Measurements from ENCODE around the gene TMEM205.
"Not testable (repeated sequence)": the region's sequence is repeated elsewhere in the genome, so short reads cannot be mapped to it uniquely, and the experiment has no call there.

The TMEM205 gene

GRCh38 chr19:11382898-11383705 is 37.0 kb upstream of the TMEM205 start:
- Histone ChIP-seq H3K36me3 (ENCODE audit: insufficient read depth, low read length) (peaks cover 5% of the 10 kb centered on the region), H3K27me3 (ENCODE audit: insufficient read depth, low read length, poor library complexity) (no peaks in the 10 kb centered on the region), H3K4me1 (ENCODE audit: insufficient read depth, low read length) (peaks cover 28% of the 10 kb centered on the region), H3K27ac (ENCODE audit: low read length) (no peak overlapping the region), H3K9me3 (ENCODE audit: insufficient read depth, low read length, severe bottlenecking) (no peaks in the 10 kb centered on the region), H3K9ac (ENCODE audit: low read depth, low read length) (no peak overlapping the region), H4K20me1 (ENCODE audit: insufficient read depth, low read length) (no peaks in the 10 kb centered on the region), H3K4me2 (ENCODE audit: insufficient read depth, low read length) (no peak overlapping the region), H3K79me2 (ENCODE audit: insufficient read depth, low read length) (peaks cover 12% of the 10 kb centered on the region), H2AFZ (ENCODE audit: low read depth, low read length) (no peak overlapping the region), H3K4me3 (ENCODE audit: low read depth in 1 of 2, low read length in 2 of 2) (no peak overlapping the region)
- DNase-seq (no peak), ATAC-seq (ENCODE audit: insufficient read depth, low read depth) (no peak)
- no peak for TF ChIP-seq EZH2 (IDR thresholded peaks at IDR 0.05; ENCODE audit: borderline replicate concordance, low read depth, low read length, severe bottlenecking)
- TF ChIP-seq CTCF (IDR thresholded peaks at IDR 0.05; ENCODE audit: borderline replicate concordance, extremely low read depth, low read length, poor library complexity, severe bottlenecking), result peak; percentile 30

- Histone ChIP-seq H3K27ac (ENCODE audit: low read length) (peak overlapping the region; percentile 91), H2AFZ (ENCODE audit: low read depth, low read length) (peak overlapping the region; percentile 92), H3K4me1 (ENCODE audit: insufficient read depth, low read length) (peaks cover 50% of the 10 kb centered on the region), H3K4me2 (ENCODE audit: insufficient read depth, low read length) (peak overlapping the region; percentile 78), H3K36me3 (ENCODE audit: insufficient read depth, low read length) (peaks cover 15% of the 10 kb centered on the region), H3K79me2 (ENCODE audit: insufficient read depth, low read length) (peaks cover 19% of the 10 kb centered on the region), H3K9me3 (ENCODE audit: insufficient read depth, low read length, severe bottlenecking) (no peaks in the 10 kb centered on the region), H4K20me1 (ENCODE audit: insufficient read depth, low read length) (no peaks in the 10 kb centered on the region), H3K9ac (ENCODE audit: low read depth, low read length) (peak overlapping the region; percentile 74), H3K4me3 (ENCODE audit: low read depth in 1 of 2, low read length in 2 of 2) (peak overlapping the region; percentile 52 to 85), H3K27me3 (ENCODE audit: insufficient read depth, low read length, poor library complexity) (no peaks in the 10 kb centered on the region)
- TF ChIP-seq CTCF (IDR thresholded peaks at IDR 0.05; ENCODE audit: borderline replicate concordance, extremely low read depth, low read length, poor library complexity, severe bottlenecking), result peak; percentile 82
- no peak for TF ChIP-seq EZH2 (IDR thresholded peaks at IDR 0.05; ENCODE audit: borderline replicate concordance, low read depth, low read length, severe bottlenecking)
- DNase-seq (peak; percentile 97), ATAC-seq (ENCODE audit: insufficient read depth, low read depth) (peak; percentile 95)
Observed at GRCh38 chr19:11380653-11381537, 34.8 kb upstream of the TMEM205 start.

DNA sequence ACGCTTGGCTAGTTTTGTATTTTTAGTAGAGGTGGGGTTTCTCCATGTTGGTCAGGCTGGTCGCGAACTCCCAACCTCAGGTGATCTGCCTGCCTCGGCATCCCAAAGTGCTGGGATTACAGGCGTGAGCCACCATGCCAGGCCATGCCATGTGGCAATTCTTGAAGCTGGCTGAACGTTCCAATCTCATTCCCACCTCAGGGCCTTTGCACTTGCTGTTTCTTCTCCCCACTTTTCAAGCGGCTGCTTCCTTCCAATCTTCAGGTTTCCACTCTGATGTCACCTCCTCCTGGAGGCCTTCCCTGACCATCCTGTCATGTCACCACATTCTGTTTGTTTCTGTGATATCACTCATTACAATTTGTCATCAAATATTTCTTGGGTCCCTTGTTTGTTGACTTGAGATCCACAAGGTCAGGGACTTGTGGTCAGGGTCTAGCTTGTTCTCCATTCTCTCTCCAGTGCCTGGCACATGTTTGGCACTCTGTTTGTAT is 33.8 kb upstream of the TMEM205 start:
- DNase-seq, result no peak
- TF ChIP-seq EZH2 (IDR thresholded peaks at IDR 0.05; ENCODE audit: borderline replicate concordance, low read depth, low read length, severe bottlenecking) (no peak), CTCF (IDR thresholded peaks at IDR 0.05; ENCODE audit: borderline replicate concordance, extremely low read depth, low read length, poor library complexity, severe bottlenecking) (no peak)

DNA sequence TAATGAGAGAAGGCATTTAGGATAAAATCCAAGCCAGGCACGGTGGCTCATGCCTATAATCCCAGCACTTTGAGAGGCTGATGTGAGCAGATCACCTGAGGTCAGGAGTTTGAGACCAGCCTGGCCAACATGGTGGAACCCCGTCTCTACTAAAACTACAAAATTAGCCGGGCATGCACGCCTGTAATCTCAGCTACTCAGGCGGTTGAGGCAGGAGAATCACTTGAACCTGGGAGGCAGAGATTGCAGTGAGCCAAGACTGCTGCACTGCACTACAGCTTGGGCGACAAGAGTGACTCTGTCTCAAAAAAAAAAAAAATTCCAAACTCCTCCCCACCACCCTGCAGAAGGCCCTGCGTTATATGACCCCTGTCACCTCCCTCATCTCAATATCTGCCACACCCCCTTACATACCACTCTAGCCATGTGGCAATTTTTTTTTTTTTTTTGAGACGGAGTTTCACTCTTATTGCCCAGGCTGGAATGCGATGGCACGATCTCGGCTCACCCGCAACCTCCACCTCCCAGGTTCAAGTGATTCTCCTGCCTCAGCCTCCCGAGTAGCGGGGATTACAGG is 33.3 kb upstream of the TMEM205 start:
- Histone ChIP-seq H3K79me2 (ENCODE audit: insufficient read depth, low read length) (peaks cover 26% of the 10 kb centered on the region), H3K4me1 (ENCODE audit: insufficient read depth, low read length) (peaks cover 55% of the 10 kb centered on the region), H3K4me2 (ENCODE audit: insufficient read depth, low read length) (peak overlapping the region; percentile 78), H3K36me3 (ENCODE audit: insufficient read depth, low read length) (peaks cover 19% of the 10 kb centered on the region)
- H3K27me3 ChIP-seq (ENCODE audit: insufficient read depth, low read length, poor library complexity); H4K20me1 ChIP-seq (ENCODE audit: insufficient read depth, low read length); H3K9ac ChIP-seq (ENCODE audit: low read depth, low read length); ATAC-seq (ENCODE audit: insufficient read depth, low read depth); H3K27ac ChIP-seq (ENCODE audit: low read length); H3K9me3 ChIP-seq (ENCODE audit: insufficient read depth, low read length, severe bottlenecking); H2AFZ ChIP-seq (ENCODE audit: low read depth, low read length); DNase-seq; H3K4me3 ChIP-seq (ENCODE audit: low read depth in 1 of 2, low read length in 2 of 2): not testable (repeated sequence)

More for the DNA sequence above, 33.8 kb upstream of the TMEM205 start:
- H4K20me1 ChIP-seq (ENCODE audit: insufficient read depth, low read length), result no peaks in the 10 kb centered on the region
- peaks cover 55% of the 10 kb centered on the region for H3K4me1 ChIP-seq (ENCODE audit: insufficient read depth, low read length)
- peak overlapping the region; percentile 52 to 85; a peak in 3 of 4 replicates for H3K4me3 ChIP-seq (ENCODE audit: low read depth in 1 of 2, low read length in 2 of 2)
- peaks cover 26% of the 10 kb centered on the region for H3K79me2 ChIP-seq (ENCODE audit: insufficient read depth, low read length)
- peaks cover 19% of the 10 kb centered on the region for H3K36me3 ChIP-seq (ENCODE audit: insufficient read depth, low read length)
- peak overlapping the region; percentile 74 for H3K9ac ChIP-seq (ENCODE audit: low read depth, low read length)
- no peak overlapping the region for H2AFZ ChIP-seq (ENCODE audit: low read depth, low read length)
- H3K27me3 ChIP-seq (ENCODE audit: insufficient read depth, low read length, poor library complexity), result no peaks in the 10 kb centered on the region
- peak overlapping the region; percentile 91 for H3K27ac ChIP-seq (ENCODE audit: low read length)
- H3K9me3 ChIP-seq (ENCODE audit: insufficient read depth, low read length, severe bottlenecking), result no peaks in the 10 kb centered on the region
- peak overlapping the region; percentile 78 for H3K4me2 ChIP-seq (ENCODE audit: insufficient read depth, low read length)
- no peak for ATAC-seq (ENCODE audit: insufficient read depth, low read depth)
